Cardiac muscle cell (in vitro differentiated cells and primary cell): ENCODE results near the gene CHKB. TPM values are rescaled to one million over a fixed set of nuclear protein-coding genes. Genes with fewer than 3 reads are reported as not detected.

Experiments
- DNase-seq, 2 donors: peaks; one replicate each; pipeline versions ENCODE4 v3.0.0 to v3.0.0-alpha.2; 2010 to 2017; ENCODE audit warnings: low read depth in 1 of 2, low spot score in 1 of 2
- H3K27ac ChIP-seq: fragments of 200-600 bp; sonication (generic); 2 replicates; pipeline ENCODE4 v1.5.1; 2016
- H3K27me3 ChIP-seq: fragments of 200-600 bp; sonication (generic); 2 replicates; pipeline ENCODE4 v1.6.0; 2016; ENCODE audit warnings: control low read depth
- H3K36me3 ChIP-seq: fragments of 200-600 bp; sonication (generic); 2 replicates; pipeline ENCODE4 v1.5.1; 2016; ENCODE audit warnings: control low read depth
- H3K4me1 ChIP-seq: fragments of 200-600 bp; sonication (generic); 2 replicates; pipeline ENCODE4 v1.8.1; 2017; ENCODE audit warnings: low read depth, mild to moderate bottlenecking, mixed run types
- H3K4me3 ChIP-seq: fragments of 200-600 bp; sonication (generic); 2 replicates; pipeline ENCODE4 v1.5.1; 2016; ENCODE audit warnings: mild to moderate bottlenecking
- H3K9me3 ChIP-seq: fragments of 200-600 bp; sonication (generic); 2 replicates; pipeline ENCODE4 v1.5.1; 2017; ENCODE audit warnings: low read depth, mild to moderate bottlenecking, control low read depth
- polyA plus RNA-seq: library from polyadenylated mRNA; unstranded; fragments of >200 nt; fragmentation: Nextera tagmentation; extraction: Ambion mirVana; gene quantifications from 2 replicates; pipeline ENCODE4 v1.2.1, GENCODE V29; 2016
- total RNA-seq: library from RNA; depleted of rRNA; stranded (reverse); fragments of >200 nt; gene quantifications from 2 replicates; pipeline ENCODE4 v1.2.3, GENCODE V29; 2016
- TF ChIP-seq, protein P1 (sequence below): IDR thresholded peaks from 2 replicates; pipeline ENCODE4 v1.5.1; 2012; ENCODE audit warnings: low read depth, mild to moderate bottlenecking, low read length

Gene CHKB
- total and polyA plus RNA-seq, 2 experiments from 2014 or later, result 73.4 to 100 TPM

DNA sequence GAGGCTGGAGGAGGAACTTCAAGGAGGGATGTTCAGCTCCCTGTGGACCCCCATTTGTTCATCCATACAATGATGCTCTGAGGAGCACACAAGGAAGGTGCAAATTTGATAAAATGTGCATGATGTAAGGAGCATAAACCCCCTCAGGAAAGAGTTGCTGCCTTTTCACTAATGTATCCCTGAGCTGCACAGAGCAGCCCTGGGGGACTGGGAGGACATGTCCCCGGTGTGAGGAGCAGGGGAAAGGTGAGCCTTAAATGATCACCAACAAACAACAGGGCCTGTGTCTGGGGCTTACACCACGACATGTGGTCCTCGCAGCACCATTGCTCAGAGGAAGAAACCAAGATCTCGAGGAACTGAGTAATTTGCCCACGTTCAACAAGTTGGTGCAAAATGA, 14.4 kb upstream of the CHKB start:
- no peaks in the 10 kb centered on the region for H3K9me3 ChIP-seq
- no peak for DNase-seq
- H3K4me1 ChIP-seq, result no peaks in the 10 kb centered on the region
- H3K4me3 ChIP-seq, result no peak overlapping the region
- H3K27me3 ChIP-seq, result peaks cover 28% of the 10 kb centered on the region
- H3K27ac ChIP-seq, result no peak overlapping the region
- TF ChIP-seq, protein P1, sequence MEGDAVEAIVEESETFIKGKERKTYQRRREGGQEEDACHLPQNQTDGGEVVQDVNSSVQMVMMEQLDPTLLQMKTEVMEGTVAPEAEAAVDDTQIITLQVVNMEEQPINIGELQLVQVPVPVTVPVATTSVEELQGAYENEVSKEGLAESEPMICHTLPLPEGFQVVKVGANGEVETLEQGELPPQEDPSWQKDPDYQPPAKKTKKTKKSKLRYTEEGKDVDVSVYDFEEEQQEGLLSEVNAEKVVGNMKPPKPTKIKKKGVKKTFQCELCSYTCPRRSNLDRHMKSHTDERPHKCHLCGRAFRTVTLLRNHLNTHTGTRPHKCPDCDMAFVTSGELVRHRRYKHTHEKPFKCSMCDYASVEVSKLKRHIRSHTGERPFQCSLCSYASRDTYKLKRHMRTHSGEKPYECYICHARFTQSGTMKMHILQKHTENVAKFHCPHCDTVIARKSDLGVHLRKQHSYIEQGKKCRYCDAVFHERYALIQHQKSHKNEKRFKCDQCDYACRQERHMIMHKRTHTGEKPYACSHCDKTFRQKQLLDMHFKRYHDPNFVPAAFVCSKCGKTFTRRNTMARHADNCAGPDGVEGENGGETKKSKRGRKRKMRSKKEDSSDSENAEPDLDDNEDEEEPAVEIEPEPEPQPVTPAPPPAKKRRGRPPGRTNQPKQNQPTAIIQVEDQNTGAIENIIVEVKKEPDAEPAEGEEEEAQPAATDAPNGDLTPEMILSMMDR, result no peak
- H3K36me3 ChIP-seq, result no peaks in the 10 kb centered on the region

DNA sequence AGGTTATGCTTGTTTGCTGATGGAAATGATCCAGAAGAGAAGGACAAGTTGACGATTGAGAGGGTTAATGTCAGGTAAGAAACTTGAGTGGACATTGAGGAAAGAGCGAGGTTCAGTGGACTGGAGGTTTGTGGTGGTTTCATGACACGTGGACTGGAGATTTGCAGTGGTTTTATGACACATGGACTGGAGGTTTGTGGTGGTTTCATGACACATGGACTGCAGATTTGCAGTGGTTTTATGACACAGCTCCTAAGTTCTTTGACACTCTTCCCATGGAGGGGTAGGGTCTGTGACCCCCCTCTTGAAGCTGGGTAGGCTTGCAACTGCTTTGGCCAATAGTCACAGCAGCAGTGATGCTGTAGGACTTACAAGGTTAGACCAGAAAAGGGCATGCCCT, 12.5 kb upstream of the CHKB start:
- Histone ChIP-seq H3K4me3 (no peak overlapping the region), H3K9me3 (no peaks in the 10 kb centered on the region), H3K4me1 (no peaks in the 10 kb centered on the region), H3K27me3 (peaks cover 10% of the 10 kb centered on the region), H3K27ac (no peak overlapping the region), H3K36me3 (no peaks in the 10 kb centered on the region)
- DNase-seq, result no peak
- TF ChIP-seq, protein P1, result no peak

DNA sequence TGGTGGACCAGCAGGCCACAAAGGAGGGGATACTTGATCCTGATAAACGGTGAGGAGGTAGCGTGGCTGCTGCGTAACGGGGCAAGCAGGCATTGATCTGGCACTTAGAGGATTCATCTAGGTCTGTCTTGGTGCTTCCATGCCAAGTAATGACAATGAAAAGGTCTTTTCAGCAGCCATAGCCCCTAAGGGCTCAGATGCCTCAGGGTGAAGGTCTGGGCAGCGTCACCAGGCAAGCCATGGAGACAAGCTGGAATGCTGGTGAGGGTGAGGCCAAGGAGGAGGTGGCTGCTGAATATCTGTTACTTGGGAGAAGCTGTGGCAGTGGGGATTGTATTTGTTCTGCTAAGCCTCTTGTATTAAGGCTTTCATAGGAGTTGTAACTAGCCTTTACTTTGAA, 4.8 kb upstream of the CHKB start:
- DNase-seq, result no peak
- TF ChIP-seq, protein P1, result no peak

DNA sequence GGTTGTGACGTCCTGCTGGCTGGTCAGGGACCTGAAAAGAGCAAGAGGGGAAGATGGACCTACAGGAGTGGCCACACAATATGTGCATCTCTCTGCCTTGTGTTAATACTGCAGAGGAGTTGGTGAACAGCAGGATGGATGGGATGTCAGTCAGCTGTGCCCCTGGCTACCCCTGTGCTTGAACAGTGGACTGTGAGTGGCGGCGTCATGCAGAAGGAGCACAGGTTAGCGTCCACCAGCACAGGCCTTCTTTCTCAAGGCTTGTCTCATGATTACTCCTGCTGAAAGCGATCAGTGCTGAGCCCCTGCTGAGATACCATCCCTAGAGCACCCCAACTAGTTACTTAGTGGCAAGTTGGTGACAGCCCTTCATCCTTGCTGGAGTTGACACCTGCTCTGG, 3.8 kb upstream of the CHKB start:
- DNase-seq, result no peak
- H3K4me1 ChIP-seq, result peaks cover 9% of the 10 kb centered on the region
- no peaks in the 10 kb centered on the region for H3K9me3 ChIP-seq
- H3K27me3 ChIP-seq, result no peaks in the 10 kb centered on the region
- no peak overlapping the region for H3K27ac ChIP-seq
- no peak overlapping the region for H3K4me3 ChIP-seq
- H3K36me3 ChIP-seq, result no peaks in the 10 kb centered on the region
- TF ChIP-seq, protein P1, result no peak

More for the DNA sequence above, 4.8 kb upstream of the CHKB start:
- no peak overlapping the region for H3K4me3 ChIP-seq
- no peaks in the 10 kb centered on the region for H3K36me3 ChIP-seq
- no peaks in the 10 kb centered on the region for H3K9me3 ChIP-seq
- H3K27ac ChIP-seq, result no peak overlapping the region
- H3K27me3 ChIP-seq, result no peaks in the 10 kb centered on the region
- H3K4me1 ChIP-seq, result peaks cover 4% of the 10 kb centered on the region

DNA sequence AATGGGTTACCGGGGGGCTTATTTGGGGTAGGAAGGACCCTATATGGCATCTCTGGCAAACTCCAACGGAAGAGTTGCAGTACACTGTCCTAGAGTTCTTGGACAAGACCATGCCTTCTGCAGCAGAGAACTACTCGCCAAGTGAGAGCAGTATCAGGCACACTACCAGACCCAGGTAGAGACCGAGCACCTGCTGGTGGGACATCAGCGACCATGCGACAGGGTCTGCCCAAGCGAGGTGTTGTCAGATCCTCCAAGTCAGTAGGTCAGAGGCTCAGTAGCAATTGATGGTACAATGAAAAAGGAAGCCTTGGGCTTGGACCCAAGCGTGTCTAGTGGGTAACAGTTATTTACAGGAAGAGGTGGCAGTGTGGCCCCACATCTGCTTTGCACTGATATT, 3.1 kb upstream of the CHKB start:
- no peak overlapping the region for H3K27ac ChIP-seq
- H3K36me3 ChIP-seq, result no peaks in the 10 kb centered on the region
- TF ChIP-seq, protein P1, result no peak
- H3K27me3 ChIP-seq, result no peaks in the 10 kb centered on the region
- DNase-seq, result no peak
- no peaks in the 10 kb centered on the region for H3K9me3 ChIP-seq
- no peak overlapping the region for H3K4me3 ChIP-seq
- H3K4me1 ChIP-seq, result peaks cover 9% of the 10 kb centered on the region

DNA sequence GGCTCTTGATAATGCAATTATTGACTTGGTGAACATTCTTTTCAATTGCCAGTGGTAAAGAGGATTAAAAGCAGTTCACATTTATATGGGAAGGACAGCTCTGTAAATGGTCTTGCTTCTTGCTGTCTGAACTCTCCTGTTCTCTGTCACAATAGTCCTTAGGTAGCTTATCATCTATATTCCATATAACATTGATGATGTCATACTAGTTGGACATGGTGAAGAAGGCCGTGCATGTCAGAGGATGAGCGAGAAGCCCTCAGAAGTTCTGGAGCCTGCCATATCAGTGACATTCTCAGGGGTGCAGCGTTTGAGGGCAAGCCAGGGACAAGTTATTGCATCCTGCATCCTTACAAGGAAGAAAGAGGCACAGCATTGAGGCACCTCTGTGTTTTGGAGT, 2.6 kb upstream of the CHKB start:
- Histone ChIP-seq H3K9me3 (no peaks in the 10 kb centered on the region), H3K27me3 (no peaks in the 10 kb centered on the region), H3K36me3 (no peaks in the 10 kb centered on the region), H3K27ac (no peak overlapping the region), H3K4me1 (peaks cover 9% of the 10 kb centered on the region), H3K4me3 (no peak overlapping the region)
- TF ChIP-seq, protein P1, result no peak
- DNase-seq, result no peak
